PFSK-1 (cell line): ENCODE measurements around the gene VAT1.

Experiments used
- FOXP2 ChIP-seq: optimal IDR thresholded peaks from 2 replicates; pipeline ENCODE3; 2011; ENCODE audit warnings: borderline replicate concordance, control low read depth, inconsistent platforms; ENCODE audit not compliant: insufficient read depth; ENCODE audit errors: extremely low read length, extremely low read depth
- POLR2AphosphoS5 ChIP-seq: IDR thresholded peaks from 2 replicates; pipeline ENCODE4 v1.6.1; 2012; ENCODE audit warnings: low read depth, mild to moderate bottlenecking, control low read depth, low read length, moderate library complexity
- SIN3A ChIP-seq: IDR thresholded peaks from 2 replicates; pipeline ENCODE4 v1.6.1; 2012; ENCODE audit warnings: mild to moderate bottlenecking, low read length, moderate library complexity, borderline replicate concordance; ENCODE audit not compliant: insufficient read depth
- TAF1 ChIP-seq: IDR thresholded peaks from 2 replicates; pipeline ENCODE4 v1.6.1; 2012; ENCODE audit warnings: low read length, control low read depth, borderline replicate concordance; ENCODE audit not compliant: insufficient read depth
- TF ChIP-seq, protein P1 (sequence below), 2 experiments: IDR thresholded peaks; 2 replicates each; pipeline versions ENCODE4 v1.6.1 to v1.8.0; 2011 to 2012; ENCODE audit warnings: low read depth in 2 of 2, low read length in 2 of 2, control low read depth in 1 of 2, inconsistent platforms in 1 of 2, mild to moderate bottlenecking in 1 of 2, moderate library complexity in 1 of 2; ENCODE audit not compliant: insufficient read depth in 1 of 2

DNA sequence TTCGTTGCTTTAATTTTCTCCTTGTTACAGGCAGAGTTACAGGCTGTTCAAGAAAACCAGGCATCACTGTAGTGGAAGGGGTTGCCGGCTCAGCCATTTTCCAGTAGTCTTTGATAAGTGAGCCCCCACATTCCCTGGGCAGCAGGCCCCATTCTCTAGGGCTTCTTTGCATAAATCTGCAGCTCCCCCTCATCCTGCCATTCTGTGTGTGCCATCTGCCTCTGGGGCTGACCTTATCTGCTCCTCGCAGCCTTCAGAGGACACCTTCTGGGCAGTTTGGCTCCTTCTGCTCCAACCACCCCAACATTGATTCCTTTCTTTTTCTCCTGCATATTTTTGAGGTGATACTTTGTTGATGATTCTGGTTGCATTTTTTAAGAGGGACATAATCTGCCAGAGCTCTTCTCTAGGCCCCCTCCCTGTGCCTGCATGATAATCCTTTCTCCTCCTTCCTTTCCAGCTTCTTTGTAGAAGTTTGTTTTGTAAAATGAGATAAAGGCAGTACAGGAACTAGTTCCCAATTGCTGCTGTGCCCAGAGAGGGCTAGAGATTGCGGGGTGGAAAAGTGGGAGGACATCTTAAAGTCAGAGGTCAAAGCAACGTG, 19.9 kb upstream of the VAT1 start:
- no peak for TF ChIP-seq POLR2AphosphoS5
- TF ChIP-seq, protein P1, sequence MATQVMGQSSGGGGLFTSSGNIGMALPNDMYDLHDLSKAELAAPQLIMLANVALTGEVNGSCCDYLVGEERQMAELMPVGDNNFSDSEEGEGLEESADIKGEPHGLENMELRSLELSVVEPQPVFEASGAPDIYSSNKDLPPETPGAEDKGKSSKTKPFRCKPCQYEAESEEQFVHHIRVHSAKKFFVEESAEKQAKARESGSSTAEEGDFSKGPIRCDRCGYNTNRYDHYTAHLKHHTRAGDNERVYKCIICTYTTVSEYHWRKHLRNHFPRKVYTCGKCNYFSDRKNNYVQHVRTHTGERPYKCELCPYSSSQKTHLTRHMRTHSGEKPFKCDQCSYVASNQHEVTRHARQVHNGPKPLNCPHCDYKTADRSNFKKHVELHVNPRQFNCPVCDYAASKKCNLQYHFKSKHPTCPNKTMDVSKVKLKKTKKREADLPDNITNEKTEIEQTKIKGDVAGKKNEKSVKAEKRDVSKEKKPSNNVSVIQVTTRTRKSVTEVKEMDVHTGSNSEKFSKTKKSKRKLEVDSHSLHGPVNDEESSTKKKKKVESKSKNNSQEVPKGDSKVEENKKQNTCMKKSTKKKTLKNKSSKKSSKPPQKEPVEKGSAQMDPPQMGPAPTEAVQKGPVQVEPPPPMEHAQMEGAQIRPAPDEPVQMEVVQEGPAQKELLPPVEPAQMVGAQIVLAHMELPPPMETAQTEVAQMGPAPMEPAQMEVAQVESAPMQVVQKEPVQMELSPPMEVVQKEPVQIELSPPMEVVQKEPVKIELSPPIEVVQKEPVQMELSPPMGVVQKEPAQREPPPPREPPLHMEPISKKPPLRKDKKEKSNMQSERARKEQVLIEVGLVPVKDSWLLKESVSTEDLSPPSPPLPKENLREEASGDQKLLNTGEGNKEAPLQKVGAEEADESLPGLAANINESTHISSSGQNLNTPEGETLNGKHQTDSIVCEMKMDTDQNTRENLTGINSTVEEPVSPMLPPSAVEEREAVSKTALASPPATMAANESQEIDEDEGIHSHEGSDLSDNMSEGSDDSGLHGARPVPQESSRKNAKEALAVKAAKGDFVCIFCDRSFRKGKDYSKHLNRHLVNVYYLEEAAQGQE (IDR thresholded peaks at IDR 0.05; ENCODE audit: insufficient read depth in 1 of 2, low read depth in 2 of 2, low read length in 2 of 2) = no peak
- no peak for TF ChIP-seq TAF1
- TF ChIP-seq SIN3A = no peak
- no peak for TF ChIP-seq FOXP2
